HEK293 (cell line): Measurements from ENCODE around the gene RPL26.

Source experiments
- CTCF ChIA-PET: fragments of 350-600 bp; formaldehyde crosslinking; extraction: SDS; loops from one replicate; lab custom pipeline; 2021; ENCODE audit warnings: antibody characterized with exemption; lab: Yijun Ruan, JAX
- POLR2A ChIA-PET: fragments of 300-600 bp; formaldehyde crosslinking; extraction: SDS; loops from one replicate; lab custom pipeline; 2020; ENCODE audit warnings: antibody characterized with exemption, inconsistent platforms; lab: Yijun Ruan, JAX
- H3K27ac ChIP-seq: fragments of 200-500 bp; sonication (Bioruptor generic); 2 replicates; pipeline ENCODE4 v1.5.1; 2014; ENCODE audit warnings: low read depth, low read length, control low read depth, inconsistent platforms; ENCODE audit errors: extremely low read depth
- H3K36me3 ChIP-seq, 2 experiments: fragments of 200-500 bp in 1 of 2; sonication (Bioruptor generic) in 1 of 2; 1 replicate in 1 of 2; 2 replicates in 1 of 2; pipeline ENCODE4 v1.5.1; 2014 to 2017; ENCODE audit warnings: inconsistent platforms in 2 of 2, low read length in 2 of 2; ENCODE audit not compliant: control insufficient read depth in 2 of 2, insufficient read depth in 1 of 2
- H3K4me1 ChIP-seq: fragments of 200-500 bp; sonication (Bioruptor generic); 2 replicates; pipeline ENCODE4 v1.5.1; 2014; ENCODE audit warnings: mild to moderate bottlenecking, low read length, inconsistent platforms; ENCODE audit not compliant: control insufficient read depth, insufficient read depth
- H3K4me3 ChIP-seq: 2 replicates; pipeline ENCODE4 v1.5.1; 2011; ENCODE audit warnings: low read depth, mild to moderate bottlenecking, control low read depth, low read length, moderate library complexity
- H3K9me3 ChIP-seq: fragments of 200-500 bp; sonication (Bioruptor generic); 2 replicates; pipeline ENCODE4 v1.5.1; 2014; ENCODE audit warnings: low read depth, low read length, inconsistent platforms; ENCODE audit not compliant: control insufficient read depth, insufficient read depth
- GLI2 ChIP-seq: fragments of 450-650 bp; formaldehyde crosslinking; IDR thresholded peaks from 2 replicates; pipeline ENCODE4; 2017; ENCODE audit warnings: missing biosample characterization, missing genetic modification characterization, low read depth, borderline replicate concordance
- GLIS1 ChIP-seq: fragments of 450-650 bp; formaldehyde crosslinking; IDR thresholded peaks from 2 replicates; pipeline ENCODE4 v1.5.1; 2016; ENCODE audit warnings: missing biosample characterization, missing genetic modification characterization
- IKZF3 ChIP-seq: fragments of 450-650 bp; IDR thresholded peaks from 2 replicates; pipeline ENCODE4 v1.5.0; 2018; ENCODE audit warnings: missing biosample characterization, mild to moderate bottlenecking, missing genetic modification characterization, moderate library complexity
- OSR2 ChIP-seq: fragments of 450-650 bp; formaldehyde crosslinking; IDR thresholded peaks from 2 replicates; pipeline ENCODE4 v1.5.1; 2016; ENCODE audit warnings: missing biosample characterization, missing genetic modification characterization
- RBAK ChIP-seq: fragments of 450-650 bp; formaldehyde crosslinking; IDR thresholded peaks from 2 replicates; pipeline ENCODE4 v1.5.1; 2016; ENCODE audit warnings: missing biosample characterization, missing genetic modification characterization
- YY1 ChIP-seq: fragments of 450-650 bp; formaldehyde crosslinking; IDR thresholded peaks from 2 replicates; pipeline ENCODE4 v1.5.1; 2018; ENCODE audit warnings: missing biosample characterization, missing genetic modification characterization
- ZBTB20 ChIP-seq: fragments of 450-650 bp; formaldehyde crosslinking; IDR thresholded peaks from 2 replicates; pipeline ENCODE4 v1.5.1; 2016; ENCODE audit warnings: missing biosample characterization, missing genetic modification characterization
- ZNF169 ChIP-seq: fragments of 450-650 bp; formaldehyde crosslinking; IDR thresholded peaks from 2 replicates; pipeline ENCODE4 v1.5.1; 2016; ENCODE audit warnings: missing biosample characterization, missing genetic modification characterization
- ZNF23 ChIP-seq: fragments of 450-650 bp; formaldehyde crosslinking; IDR thresholded peaks from 2 replicates; pipeline ENCODE4 v1.5.1; 2016; ENCODE audit warnings: missing biosample characterization, missing genetic modification characterization, borderline replicate concordance
- ZNF24 ChIP-seq: fragments of 450-650 bp; formaldehyde crosslinking; IDR thresholded peaks from 2 replicates; pipeline ENCODE4 v1.5.1; 2016; ENCODE audit warnings: missing biosample characterization, missing genetic modification characterization
- ZNF324 ChIP-seq: fragments of 450-650 bp; formaldehyde crosslinking; IDR thresholded peaks from 2 replicates; pipeline ENCODE4 v1.5.1; 2016; ENCODE audit warnings: missing biosample characterization, missing genetic modification characterization
- ZNF366 ChIP-seq: fragments of 450-650 bp; formaldehyde crosslinking; conservative IDR thresholded peaks from 2 replicates; pipeline ENCODE4 v1.5.1; 2016; ENCODE audit warnings: missing biosample characterization, missing genetic modification characterization
- ZNF561 ChIP-seq: fragments of 450-650 bp; IDR thresholded peaks from 2 replicates; pipeline ENCODE4 v1.5.1; 2018; ENCODE audit warnings: missing biosample characterization, missing genetic modification characterization, borderline replicate concordance
- ZNF610 ChIP-seq: fragments of 450-650 bp; formaldehyde crosslinking; IDR thresholded peaks from 2 replicates; pipeline ENCODE4 v1.5.1; 2016; ENCODE audit warnings: missing biosample characterization, missing genetic modification characterization, borderline replicate concordance
- ZNF76 ChIP-seq: fragments of 450-650 bp; formaldehyde crosslinking; IDR thresholded peaks from 2 replicates; pipeline ENCODE4; 2016; ENCODE audit warnings: low read depth, missing biosample characterization, missing genetic modification characterization, borderline replicate concordance
- ZNF768 ChIP-seq: fragments of 450-650 bp; formaldehyde crosslinking; IDR thresholded peaks from 2 replicates; pipeline ENCODE4 v1.5.1; 2018; ENCODE audit warnings: missing biosample characterization, mild to moderate bottlenecking, missing genetic modification characterization
- ZSCAN23 ChIP-seq: fragments of 450-650 bp; formaldehyde crosslinking; IDR thresholded peaks from 2 replicates; pipeline ENCODE4 v1.5.1; 2016; ENCODE audit warnings: missing biosample characterization, missing genetic modification characterization
- TF ChIP-seq, protein P1 (sequence below): fragments of 450-650 bp; formaldehyde crosslinking; IDR thresholded peaks from 2 replicates; pipeline ENCODE4 v1.5.1; 2016; ENCODE audit warnings: missing biosample characterization, missing genetic modification characterization
- TF ChIP-seq, protein P2 (sequence below): fragments of 450-650 bp; formaldehyde crosslinking; IDR thresholded peaks from 2 replicates; pipeline ENCODE4 v1.5.1; 2017; ENCODE audit warnings: missing biosample characterization, missing genetic modification characterization
- TF ChIP-seq, protein P3 (sequence below): fragments of 450-650 bp; formaldehyde crosslinking; IDR thresholded peaks from 2 replicates; pipeline ENCODE4 v1.5.1; 2016; ENCODE audit warnings: missing biosample characterization, missing genetic modification characterization
- TF ChIP-seq, protein P4 (sequence below): fragments of 450-650 bp; formaldehyde crosslinking; IDR thresholded peaks from 2 replicates; pipeline ENCODE4 v1.5.1; 2016; ENCODE audit warnings: missing biosample characterization, missing genetic modification characterization

RPL26 gene

DNA sequence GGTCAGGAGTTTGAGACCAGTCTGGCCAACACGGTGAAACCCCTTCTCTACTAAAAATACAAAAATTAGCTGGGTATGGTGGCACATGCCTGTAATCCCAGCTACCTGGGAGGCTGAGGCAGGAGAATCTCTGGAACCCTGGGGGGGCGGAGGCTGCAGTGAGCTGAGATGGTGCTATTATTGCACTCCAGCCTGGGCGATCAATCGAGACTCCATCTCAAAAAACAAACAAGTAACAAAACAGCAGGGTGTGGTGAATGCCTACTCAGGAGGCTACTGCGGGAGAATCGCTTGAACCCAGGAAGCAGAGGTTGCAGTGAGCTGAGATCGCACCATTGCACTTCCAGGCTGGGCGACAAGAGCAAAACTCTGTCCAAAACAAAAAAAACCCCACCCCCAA is 4.9 kb downstream of the RPL26 start (continued):
- TF ChIP-seq OSR2 (tag by site-specific recombination): peak; percentile 92

DNA sequence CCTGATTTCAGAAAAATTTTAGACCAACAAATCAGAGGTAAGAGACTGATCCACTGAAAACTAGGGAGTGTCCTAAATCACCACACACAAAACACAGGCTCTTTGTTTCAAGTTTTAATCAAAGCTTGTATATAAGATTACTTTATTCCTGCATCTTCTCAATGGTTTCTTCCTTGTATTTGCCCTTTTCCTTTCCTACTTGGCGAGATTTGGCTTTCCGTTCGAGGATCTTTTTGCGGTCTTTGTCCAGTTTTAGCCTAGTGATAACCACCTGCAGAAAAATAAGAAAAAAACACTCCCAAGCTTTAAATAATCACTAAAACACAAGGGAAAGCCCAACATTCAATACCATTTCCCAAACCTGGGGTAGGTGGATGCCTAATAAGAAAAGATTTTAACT is 5.6 kb downstream of the RPL26 start:
- no peak overlapping the region for H3K4me3 ChIP-seq
- POLR2A ChIA-PET: interaction anchor here (0.6 to 2.2 kb wide), 13 partner anchors 11 to 408 kb away, joined by 3 to 11 read pairs (median 4); partner anchors contain the start of genes AURKB, NDEL1, RANGRF and SLC25A35
- TF ChIP-seq ZNF76 (tag by site-specific recombination) (no peak), ZBTB20 (tag by site-specific recombination) (no peak), IKZF3 (tag by site-specific recombination) (peak; percentile 30; the same call in 1 of the 2 replicates), ZNF768 (tag by site-specific recombination) (no peak), ZSCAN23 (tag by site-specific recombination) (no peak), ZNF610 (tag by site-specific recombination) (no peak), ZNF169 (tag by site-specific recombination) (no peak)
- TF ChIP-seq, protein P1, sequence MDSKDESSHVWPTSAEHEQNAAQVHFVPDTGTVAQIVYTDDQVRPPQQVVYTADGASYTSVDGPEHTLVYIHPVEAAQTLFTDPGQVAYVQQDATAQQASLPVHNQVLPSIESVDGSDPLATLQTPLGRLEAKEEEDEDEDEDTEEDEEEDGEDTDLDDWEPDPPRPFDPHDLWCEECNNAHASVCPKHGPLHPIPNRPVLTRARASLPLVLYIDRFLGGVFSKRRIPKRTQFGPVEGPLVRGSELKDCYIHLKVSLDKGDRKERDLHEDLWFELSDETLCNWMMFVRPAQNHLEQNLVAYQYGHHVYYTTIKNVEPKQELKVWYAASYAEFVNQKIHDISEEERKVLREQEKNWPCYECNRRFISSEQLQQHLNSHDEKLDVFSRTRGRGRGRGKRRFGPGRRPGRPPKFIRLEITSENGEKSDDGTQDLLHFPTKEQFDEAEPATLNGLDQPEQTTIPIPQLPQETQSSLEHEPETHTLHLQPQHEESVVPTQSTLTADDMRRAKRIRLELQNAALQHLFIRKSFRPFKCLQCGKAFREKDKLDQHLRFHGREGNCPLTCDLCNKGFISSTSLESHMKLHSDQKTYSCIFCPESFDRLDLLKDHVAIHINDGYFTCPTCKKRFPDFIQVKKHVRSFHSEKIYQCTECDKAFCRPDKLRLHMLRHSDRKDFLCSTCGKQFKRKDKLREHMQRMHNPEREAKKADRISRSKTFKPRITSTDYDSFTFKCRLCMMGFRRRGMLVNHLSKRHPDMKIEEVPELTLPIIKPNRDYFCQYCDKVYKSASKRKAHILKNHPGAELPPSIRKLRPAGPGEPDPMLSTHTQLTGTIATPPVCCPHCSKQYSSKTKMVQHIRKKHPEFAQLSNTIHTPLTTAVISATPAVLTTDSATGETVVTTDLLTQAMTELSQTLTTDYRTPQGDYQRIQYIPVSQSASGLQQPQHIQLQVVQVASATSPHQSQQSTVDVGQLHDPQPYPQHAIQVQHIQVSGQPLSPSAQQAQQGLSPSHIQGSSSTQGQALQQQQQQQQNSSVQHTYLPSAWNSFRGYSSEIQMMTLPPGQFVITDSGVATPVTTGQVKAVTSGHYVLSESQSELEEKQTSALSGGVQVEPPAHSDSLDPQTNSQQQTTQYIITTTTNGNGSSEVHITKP: peak; percentile 81
- TF ChIP-seq, protein P2, sequence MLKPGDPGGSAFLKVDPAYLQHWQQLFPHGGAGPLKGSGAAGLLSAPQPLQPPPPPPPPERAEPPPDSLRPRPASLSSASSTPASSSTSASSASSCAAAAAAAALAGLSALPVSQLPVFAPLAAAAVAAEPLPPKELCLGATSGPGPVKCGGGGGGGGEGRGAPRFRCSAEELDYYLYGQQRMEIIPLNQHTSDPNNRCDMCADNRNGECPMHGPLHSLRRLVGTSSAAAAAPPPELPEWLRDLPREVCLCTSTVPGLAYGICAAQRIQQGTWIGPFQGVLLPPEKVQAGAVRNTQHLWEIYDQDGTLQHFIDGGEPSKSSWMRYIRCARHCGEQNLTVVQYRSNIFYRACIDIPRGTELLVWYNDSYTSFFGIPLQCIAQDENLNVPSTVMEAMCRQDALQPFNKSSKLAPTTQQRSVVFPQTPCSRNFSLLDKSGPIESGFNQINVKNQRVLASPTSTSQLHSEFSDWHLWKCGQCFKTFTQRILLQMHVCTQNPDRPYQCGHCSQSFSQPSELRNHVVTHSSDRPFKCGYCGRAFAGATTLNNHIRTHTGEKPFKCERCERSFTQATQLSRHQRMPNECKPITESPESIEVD: no peak
- TF ChIP-seq, protein P3, sequence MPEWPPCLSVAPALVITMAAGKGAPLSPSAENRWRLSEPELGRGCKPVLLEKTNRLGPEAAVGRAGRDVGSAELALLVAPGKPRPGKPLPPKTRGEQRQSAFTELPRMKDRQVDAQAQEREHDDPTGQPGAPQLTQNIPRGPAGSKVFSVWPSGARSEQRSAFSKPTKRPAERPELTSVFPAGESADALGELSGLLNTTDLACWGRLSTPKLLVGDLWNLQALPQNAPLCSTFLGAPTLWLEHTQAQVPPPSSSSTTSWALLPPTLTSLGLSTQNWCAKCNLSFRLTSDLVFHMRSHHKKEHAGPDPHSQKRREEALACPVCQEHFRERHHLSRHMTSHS (tag by site-specific recombination): no peak
- TF ChIP-seq, protein P4, sequence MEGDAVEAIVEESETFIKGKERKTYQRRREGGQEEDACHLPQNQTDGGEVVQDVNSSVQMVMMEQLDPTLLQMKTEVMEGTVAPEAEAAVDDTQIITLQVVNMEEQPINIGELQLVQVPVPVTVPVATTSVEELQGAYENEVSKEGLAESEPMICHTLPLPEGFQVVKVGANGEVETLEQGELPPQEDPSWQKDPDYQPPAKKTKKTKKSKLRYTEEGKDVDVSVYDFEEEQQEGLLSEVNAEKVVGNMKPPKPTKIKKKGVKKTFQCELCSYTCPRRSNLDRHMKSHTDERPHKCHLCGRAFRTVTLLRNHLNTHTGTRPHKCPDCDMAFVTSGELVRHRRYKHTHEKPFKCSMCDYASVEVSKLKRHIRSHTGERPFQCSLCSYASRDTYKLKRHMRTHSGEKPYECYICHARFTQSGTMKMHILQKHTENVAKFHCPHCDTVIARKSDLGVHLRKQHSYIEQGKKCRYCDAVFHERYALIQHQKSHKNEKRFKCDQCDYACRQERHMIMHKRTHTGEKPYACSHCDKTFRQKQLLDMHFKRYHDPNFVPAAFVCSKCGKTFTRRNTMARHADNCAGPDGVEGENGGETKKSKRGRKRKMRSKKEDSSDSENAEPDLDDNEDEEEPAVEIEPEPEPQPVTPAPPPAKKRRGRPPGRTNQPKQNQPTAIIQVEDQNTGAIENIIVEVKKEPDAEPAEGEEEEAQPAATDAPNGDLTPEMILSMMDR: no peak
- TF ChIP-seq, all 188 proteins: peak for 2
- Histone ChIP-seq H3K4me1 (peaks cover 21% of the 10 kb centered on the region), H3K27ac (peak overlapping the region; percentile 90), H3K36me3 (peaks cover 51 to 66% of the 10 kb centered on the region in 2 experiments), H3K9me3 (no peaks in the 10 kb centered on the region)
- CTCF ChIA-PET: interaction anchor here (0.5 to 2.9 kb wide), 15 partner anchors 9 to 408 kb away, joined by 3 to 9 read pairs (median 4); no protein-coding TSS in a partner anchor

DNA sequence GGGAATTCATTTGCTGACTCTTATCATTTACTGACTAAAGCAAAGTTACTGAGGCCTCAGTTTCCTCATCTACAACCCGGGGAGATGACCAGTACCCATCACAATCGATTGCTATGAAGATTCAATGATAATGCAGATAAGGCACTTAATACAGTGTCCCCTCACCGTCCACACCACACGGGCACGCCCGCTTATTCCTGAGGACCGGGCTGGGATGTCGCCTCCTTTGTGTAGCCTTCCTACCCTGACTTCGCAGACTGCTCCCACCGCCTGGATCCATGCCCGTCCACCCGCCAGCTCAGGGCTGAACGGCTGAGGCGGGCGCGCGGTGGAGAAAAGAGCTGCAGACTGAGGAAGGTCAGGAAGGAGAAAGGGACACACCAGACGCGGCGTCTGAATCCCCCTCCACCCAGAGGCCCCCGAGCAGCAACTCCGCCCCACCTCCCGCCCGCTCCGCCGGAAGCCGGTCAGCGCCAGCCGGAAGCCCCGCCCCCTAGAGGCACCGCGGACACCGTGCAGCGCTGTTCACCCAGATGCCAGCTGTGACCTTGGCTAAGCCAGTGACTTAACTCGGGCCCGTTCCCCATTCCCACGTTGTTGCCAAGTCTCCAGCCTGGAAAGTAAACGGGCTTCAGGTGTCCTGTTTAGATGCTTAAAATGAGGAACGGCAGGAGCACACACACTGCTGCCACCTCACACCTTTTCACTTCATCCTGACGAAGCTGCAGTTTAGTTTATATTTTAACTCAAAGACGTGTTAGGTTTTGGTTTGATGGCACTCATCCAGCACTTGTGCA is 6.5 kb downstream of the RPL26 start, which contains the start of gene KRABD2:
TSS of gene KRABD2 (minus strand) at position 434 of the 797 bp plus-strand sequence.
- ChIA-PET POLR2A (interaction anchor here (0.6 to 2.6 kb wide), 20 partner anchors 8 to 409 kb away, joined by 3 to 13 read pairs (median 4); partner anchors contain the start of genes AURKB, CTC1, NDEL1 and PFAS), CTCF (interaction anchor here (0.5 to 2.9 kb wide), 23 partner anchors 9 to 1699 kb away, joined by 3 to 9 read pairs (median 4); no protein-coding TSS in a partner anchor)
- peaks cover 16% of the 10 kb centered on the region for H3K4me1 ChIP-seq
- H3K9me3 ChIP-seq: no peaks in the 10 kb centered on the region
- H3K36me3 ChIP-seq: peaks cover 55 to 58% of the 10 kb centered on the region in 2 experiments
- H3K4me3 ChIP-seq: peak within 1 kb of the TSS; percentile 69
- peak within 1 kb of the TSS; percentile 90 for H3K27ac ChIP-seq
- no peak for TF ChIP-seq RBAK (tag by site-specific recombination)
- peak; percentile 57; the same call in 1 of the 2 replicates for TF ChIP-seq ZNF76 (tag by site-specific recombination)
- TF ChIP-seq ZNF561: peak; percentile 70
- peak; percentile 35 for TF ChIP-seq ZNF24 (tag by site-specific recombination)
- TF ChIP-seq, protein P2: no peak
- no peak for TF ChIP-seq YY1 (tag by site-specific recombination)
- TF ChIP-seq GLIS1 (tag by site-specific recombination): peak; percentile 49
- TF ChIP-seq ZNF23 (tag by site-specific recombination): no peak
- no peak for TF ChIP-seq GLI2 (tag by site-specific recombination)
- peak; percentile 69; the same call in 1 of the 2 replicates for TF ChIP-seq ZNF366
- no peak; the same call in 1 of the 2 replicates for TF ChIP-seq ZNF324
